ENCODE measurements around the gene RFT1.
"Not testable (repeated sequence)": the region's sequence is repeated elsewhere in the genome, so short reads cannot be mapped to it uniquely, and the experiment has no call there.

DNA sequence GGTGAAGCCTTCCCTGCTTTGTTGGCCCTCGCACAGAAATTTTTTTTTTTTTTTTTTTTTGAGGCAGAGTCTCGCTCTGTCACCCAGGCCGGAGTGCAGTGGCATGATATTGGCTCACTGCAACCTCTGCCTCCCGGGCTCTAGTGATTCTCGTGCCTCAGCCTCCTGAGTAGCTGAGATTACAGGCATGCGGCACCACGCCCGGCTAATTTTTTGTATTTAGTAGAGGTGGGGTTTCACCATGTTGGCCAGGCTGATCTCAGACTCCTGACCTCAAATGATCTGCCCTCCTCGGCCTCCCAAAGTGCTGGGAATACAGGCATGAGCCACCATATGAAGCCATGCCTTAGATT, 20.8 kb upstream of the RFT1 start:
- TF ChIP-seq, protein P1, sequence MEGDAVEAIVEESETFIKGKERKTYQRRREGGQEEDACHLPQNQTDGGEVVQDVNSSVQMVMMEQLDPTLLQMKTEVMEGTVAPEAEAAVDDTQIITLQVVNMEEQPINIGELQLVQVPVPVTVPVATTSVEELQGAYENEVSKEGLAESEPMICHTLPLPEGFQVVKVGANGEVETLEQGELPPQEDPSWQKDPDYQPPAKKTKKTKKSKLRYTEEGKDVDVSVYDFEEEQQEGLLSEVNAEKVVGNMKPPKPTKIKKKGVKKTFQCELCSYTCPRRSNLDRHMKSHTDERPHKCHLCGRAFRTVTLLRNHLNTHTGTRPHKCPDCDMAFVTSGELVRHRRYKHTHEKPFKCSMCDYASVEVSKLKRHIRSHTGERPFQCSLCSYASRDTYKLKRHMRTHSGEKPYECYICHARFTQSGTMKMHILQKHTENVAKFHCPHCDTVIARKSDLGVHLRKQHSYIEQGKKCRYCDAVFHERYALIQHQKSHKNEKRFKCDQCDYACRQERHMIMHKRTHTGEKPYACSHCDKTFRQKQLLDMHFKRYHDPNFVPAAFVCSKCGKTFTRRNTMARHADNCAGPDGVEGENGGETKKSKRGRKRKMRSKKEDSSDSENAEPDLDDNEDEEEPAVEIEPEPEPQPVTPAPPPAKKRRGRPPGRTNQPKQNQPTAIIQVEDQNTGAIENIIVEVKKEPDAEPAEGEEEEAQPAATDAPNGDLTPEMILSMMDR (IDR thresholded peaks at IDR 0.05; ENCODE audit: low read depth, low read length): not testable (repeated sequence)
- TF ChIP-seq EZH2phosphoT487 (IDR thresholded peaks at IDR 0.05; ENCODE audit: low read depth): not testable (repeated sequence)

All from OCI-LY3 (cell line).